ENCODE data around the gene DSCAML1.

DSCAML1 gene

GRCh38 chr11:117575856-117576255 is 221.2 kb downstream of the DSCAML1 start:
- DNase-seq (ENCODE audit: low spot score): no peak

GRCh38 chr11:117574551-117574950 is 222.5 kb downstream of the DSCAML1 start:
- no peak for DNase-seq (ENCODE audit: low spot score)

GRCh38 chr11:117573326-117573725 is 223.7 kb downstream of the DSCAML1 start:
- DNase-seq (ENCODE audit: low spot score): no peak

GRCh38 chr11:117572671-117573070 is 224.3 kb downstream of the DSCAML1 start:
- DNase-seq (ENCODE audit: low spot score): no peak

- no peak for DNase-seq (ENCODE audit: low spot score)
Measured at GRCh38 chr11:117572129-117572528, 224.9 kb downstream of the DSCAML1 start.

- no peak for DNase-seq (ENCODE audit: low spot score)
Measured at GRCh38 chr11:117570701-117571100, 226.3 kb downstream of the DSCAML1 start.

GRCh38 chr11:117569911-117570310 is 227.1 kb downstream of the DSCAML1 start:
- DNase-seq (ENCODE audit: low spot score): no peak

GRCh38 chr11:117565709-117566108 is 231.3 kb downstream of the DSCAML1 start:
- DNase-seq (ENCODE audit: low spot score): no peak

- DNase-seq (ENCODE audit: low spot score): no peak
Measured at GRCh38 chr11:117564321-117564720, 232.7 kb downstream of the DSCAML1 start.

GRCh38 chr11:117563556-117563955 is 233.5 kb downstream of the DSCAML1 start:
- no peak for DNase-seq (ENCODE audit: low spot score)

GRCh38 chr11:117562136-117562535 is 234.9 kb downstream of the DSCAML1 start:
- no peak for DNase-seq (ENCODE audit: low spot score)

- no peak for DNase-seq (ENCODE audit: low spot score)
Measured at GRCh38 chr11:117560780-117561530, 236.1 kb downstream of the DSCAML1 start.

- DNase-seq (ENCODE audit: low spot score): no peak
Measured at GRCh38 chr11:117559698-117560097, 237.3 kb downstream of the DSCAML1 start.

GRCh38 chr11:117557361-117557760 is 239.7 kb downstream of the DSCAML1 start:
- no peak for DNase-seq (ENCODE audit: low spot score)

- DNase-seq (ENCODE audit: low spot score): no peak
Measured at GRCh38 chr11:117554601-117555333, 242.2 kb downstream of the DSCAML1 start.

GRCh38 chr11:117552626-117553025 is 244.4 kb downstream of the DSCAML1 start:
- no peak for DNase-seq (ENCODE audit: low spot score)

- DNase-seq (ENCODE audit: low spot score): no peak
Measured at GRCh38 chr11:117551761-117552343, 245.2 kb downstream of the DSCAML1 start.

GRCh38 chr11:117550466-117550865 is 246.6 kb downstream of the DSCAML1 start:
- DNase-seq (ENCODE audit: low spot score): no peak

- no peak for DNase-seq (ENCODE audit: low spot score)
Measured at GRCh38 chr11:117549417-117549816, 247.6 kb downstream of the DSCAML1 start.

GRCh38 chr11:117548876-117549275 is 248.1 kb downstream of the DSCAML1 start:
- DNase-seq (ENCODE audit: low spot score): no peak

- DNase-seq (ENCODE audit: low spot score): no peak
Measured at GRCh38 chr11:117547946-117548345, 249.1 kb downstream of the DSCAML1 start.

GRCh38 chr11:117547195-117547850 is 249.7 kb downstream of the DSCAML1 start:
- no peak for DNase-seq (ENCODE audit: low spot score)
